Measurements from ENCODE around the gene ATP9B. TPM values are rescaled to one million over a fixed set of nuclear protein-coding genes. Genes with fewer than 3 reads are reported as not detected.
A peak's percentile ranks its signal among the peaks of the same experiment; 100 is the strongest.

Gene ATP9B
- total and polyA plus RNA-seq, 4 donors, result 12.6 to 77.0 (median 29.9) TPM

GRCh38 chr18:79379931-79380815 is 311.0 kb downstream of the ATP9B start:
- WGBS, 2 donors, result 95 to 98% methylated on average over 40 of the region's 40 CpGs

GRCh38 chr18:79380816-79381806 is 311.9 kb downstream of the ATP9B start:
- no peak overlapping the region for H3K4me3 ChIP-seq
- peak; percentile 65 to 77 (median 71) for DNase-seq
- ATAC-seq (ENCODE audit: insufficient read depth, low FRiP score), result peak; percentile 36
- TF ChIP-seq CTCF (IDR thresholded peaks at IDR 0.05; ENCODE audit: control extremely low read depth, extremely low read depth), result peak; percentile 82
- H3K27ac ChIP-seq (ENCODE audit: low read depth in 1 of 2, low read length in 1 of 2), result no peak overlapping the region
- peaks cover 0 to 8% (median 1%) of the 10 kb centered on the region in 5 donors for H3K4me1 ChIP-seq (ENCODE audit: control insufficient read depth in 5 of 5, insufficient read depth in 5 of 5, low read length in 5 of 5)
- peaks cover 0 to 7% (median 2%) of the 10 kb centered on the region in 4 donors for H3K36me3 ChIP-seq (ENCODE audit: control insufficient read depth in 4 of 4, insufficient read depth in 4 of 4, low read length in 4 of 4)
- H3K9me3 ChIP-seq (ENCODE audit: control insufficient read depth in 4 of 4, insufficient read depth in 3 of 4, low read length in 3 of 4), result no peaks in the 10 kb centered on the region
- H3K9ac ChIP-seq (ENCODE audit: insufficient read depth in 1 of 2, low read length in 2 of 2), result no peak overlapping the region
- no peaks in the 10 kb centered on the region for H3K27me3 ChIP-seq (ENCODE audit: control insufficient read depth in 3 of 3, insufficient read depth in 3 of 3, low read length in 2 of 3)
- 62 to 68% methylated on average over 30 of the region's 30 CpGs for WGBS, 2 donors

More at GRCh38 chr18:79379931-79380815, 311.0 kb downstream of the ATP9B start:
- peaks cover 0 to 9% (median 3%) of the 10 kb centered on the region in 4 donors for H3K36me3 ChIP-seq (ENCODE audit: control insufficient read depth in 4 of 4, insufficient read depth in 4 of 4, low read length in 4 of 4)
- peaks cover 0 to 1% (median 0%) of the 10 kb centered on the region in 5 donors for H3K4me1 ChIP-seq (ENCODE audit: control insufficient read depth in 5 of 5, insufficient read depth in 5 of 5, low read length in 5 of 5)
- no peak overlapping the region for H3K27ac ChIP-seq (ENCODE audit: low read depth in 1 of 2, low read length in 1 of 2)
- ATAC-seq (ENCODE audit: insufficient read depth, low FRiP score) (no peak), DNase-seq (no peak)
- no peak for TF ChIP-seq CTCF (IDR thresholded peaks at IDR 0.05; ENCODE audit: control extremely low read depth, extremely low read depth)
- H3K4me3 ChIP-seq, result no peak overlapping the region
- no peak overlapping the region for H3K9ac ChIP-seq (ENCODE audit: insufficient read depth in 1 of 2, low read length in 2 of 2)
- H3K9me3 ChIP-seq (ENCODE audit: control insufficient read depth in 4 of 4, insufficient read depth in 3 of 4, low read length in 3 of 4), result no peaks in the 10 kb centered on the region
- H3K27me3 ChIP-seq (ENCODE audit: control insufficient read depth in 3 of 3, insufficient read depth in 3 of 3, low read length in 2 of 3), result no peaks in the 10 kb centered on the region

GRCh38 chr18:79381811-79382311 is 312.7 kb downstream of the ATP9B start:
- ATAC-seq (ENCODE audit: insufficient read depth, low FRiP score) (no peak), DNase-seq (no peak)
- H3K4me3 ChIP-seq, result no peak overlapping the region
- 86 to 91% methylated on average over 16 of the region's 16 CpGs for WGBS, 2 donors
- H3K36me3 ChIP-seq (ENCODE audit: control insufficient read depth in 4 of 4, insufficient read depth in 4 of 4, low read length in 4 of 4), result peaks cover 0 to 7% (median 2%) of the 10 kb centered on the region in 4 donors
- H3K27ac ChIP-seq (ENCODE audit: low read depth in 1 of 2, low read length in 1 of 2), result no peak overlapping the region
- no peaks in the 10 kb centered on the region for H3K9me3 ChIP-seq (ENCODE audit: control insufficient read depth in 4 of 4, insufficient read depth in 3 of 4, low read length in 3 of 4)
- H3K9ac ChIP-seq (ENCODE audit: insufficient read depth in 1 of 2, low read length in 2 of 2), result no peak overlapping the region
- no peaks in the 10 kb centered on the region for H3K27me3 ChIP-seq (ENCODE audit: control insufficient read depth in 3 of 3, insufficient read depth in 3 of 3, low read length in 2 of 3)
- no peak for TF ChIP-seq CTCF (IDR thresholded peaks at IDR 0.05; ENCODE audit: control extremely low read depth, extremely low read depth)
- peaks cover 0 to 11% (median 1%) of the 10 kb centered on the region in 5 donors for H3K4me1 ChIP-seq (ENCODE audit: control insufficient read depth in 5 of 5, insufficient read depth in 5 of 5, low read length in 5 of 5)

Data from lung (tissue), 12 donors.